SK-N-DZ (cell line): ENCODE results near the gene ACP3.
A peak's percentile ranks its signal among the peaks of the same experiment; 100 is the strongest.

Experiments used
- DNase-seq: peaks from one replicate; pipeline ENCODE4 v3.0.0-alpha.2; 2015; ENCODE audit warnings: low spot score

Gene ACP3

GRCh38 chr3:132311841-132312240, 5.4 kb upstream of the ACP3 start:
- DNase-seq = no peak

GRCh38 chr3:132315851-132316250, 1.4 kb upstream of the ACP3 start:
- no peak for DNase-seq

DNA sequence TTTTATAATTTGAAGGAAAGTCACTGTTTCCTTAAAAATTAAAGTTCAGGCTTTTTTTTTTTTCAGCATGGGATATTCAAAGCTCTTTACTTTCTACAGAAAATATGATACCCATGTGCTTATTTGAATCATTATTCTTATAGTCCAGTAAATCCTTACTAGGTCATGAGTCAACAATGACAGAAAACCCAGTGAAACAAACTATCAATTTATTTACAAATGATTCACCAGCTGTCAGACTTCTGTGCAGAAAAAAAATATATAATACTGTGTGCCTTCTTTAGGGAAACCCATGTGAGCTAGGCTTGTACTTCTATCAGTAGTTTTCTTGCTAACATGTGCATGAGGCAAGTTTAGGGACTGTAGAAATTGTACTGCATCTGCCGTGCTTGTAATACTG, 1.2 kb downstream of the ACP3 start:
- no peak for DNase-seq

GRCh38 chr3:132321304-132321703, 4.1 kb downstream of the ACP3 start:
- DNase-seq = no peak

GRCh38 chr3:132325103-132325606, 7.9 kb downstream of the ACP3 start:
- DNase-seq = no peak

DNA sequence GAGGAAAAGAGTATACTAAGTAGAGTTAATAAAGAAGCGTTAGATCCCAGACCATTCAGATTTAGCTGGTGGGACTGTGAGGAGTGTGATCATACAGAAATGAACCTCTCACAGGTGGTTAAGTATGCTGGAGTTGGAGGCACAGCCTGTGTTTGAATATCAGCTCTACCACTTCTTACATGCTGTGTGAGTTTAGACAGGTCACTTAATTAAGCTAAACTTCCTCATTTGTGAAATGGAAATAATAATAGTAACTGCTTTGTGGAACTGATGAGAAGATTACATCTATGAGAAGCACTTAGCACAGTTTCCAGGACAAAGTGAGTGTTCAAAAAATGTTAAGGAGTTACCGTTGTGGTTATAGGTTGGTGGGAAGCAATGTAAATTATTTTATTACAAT, 8.4 kb downstream of the ACP3 start:
- DNase-seq = no peak

DNA sequence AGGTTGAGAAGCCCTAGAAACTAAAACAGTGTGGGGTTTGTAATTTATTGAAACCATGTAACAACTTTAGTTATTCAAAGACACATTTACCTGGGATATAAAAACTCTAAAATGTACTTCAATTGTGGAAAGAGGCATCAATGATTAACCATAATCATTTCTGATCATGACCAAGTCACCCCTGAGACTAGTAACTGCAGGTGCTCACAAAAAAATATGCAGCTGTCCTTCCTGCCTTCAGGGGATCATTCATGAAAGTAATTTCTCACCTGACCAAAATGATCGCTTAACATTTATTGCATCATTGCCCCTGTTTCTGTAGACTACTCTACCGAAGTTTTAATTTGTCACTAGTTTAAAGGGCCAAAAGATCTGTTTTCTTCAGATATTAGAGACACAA, 9.0 kb downstream of the ACP3 start:
- DNase-seq = no peak

DNA sequence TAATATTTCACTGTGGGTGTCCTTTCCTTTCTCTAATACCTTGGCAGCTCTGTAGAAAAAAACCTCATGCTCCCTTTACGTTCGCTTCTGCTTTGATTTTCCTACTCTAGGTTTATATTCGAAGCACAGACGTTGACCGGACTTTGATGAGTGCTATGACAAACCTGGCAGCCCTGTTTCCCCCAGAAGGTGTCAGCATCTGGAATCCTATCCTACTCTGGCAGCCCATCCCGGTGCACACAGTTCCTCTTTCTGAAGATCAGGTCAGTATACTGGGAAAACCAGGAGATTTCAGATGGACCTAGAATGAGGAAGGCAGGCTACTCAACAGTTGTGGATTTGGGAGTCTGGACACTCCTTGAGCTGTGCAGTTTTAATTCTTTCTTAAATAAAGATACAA, 14.9 kb downstream of the ACP3 start:
- DNase-seq = no peak

- DNase-seq = no peak
Observed at GRCh38 chr3:132332508-132332907, 15.3 kb downstream of the ACP3 start.

GRCh38 chr3:132341746-132342145, 24.5 kb downstream of the ACP3 start:
- DNase-seq = no peak

- DNase-seq = no peak
Observed at GRCh38 chr3:132342183-132342582, 25.0 kb downstream of the ACP3 start.

- DNase-seq = no peak
Observed at GRCh38 chr3:132342610-132343009, 25.4 kb downstream of the ACP3 start.

- peak; percentile 65 for DNase-seq
Observed at GRCh38 chr3:132343018-132343612, 25.9 kb downstream of the ACP3 start.

GRCh38 chr3:132344666-132345280, 27.6 kb downstream of the ACP3 start:
- no peak for DNase-seq

GRCh38 chr3:132346841-132347736, 29.9 kb downstream of the ACP3 start:
- no peak for DNase-seq

DNA sequence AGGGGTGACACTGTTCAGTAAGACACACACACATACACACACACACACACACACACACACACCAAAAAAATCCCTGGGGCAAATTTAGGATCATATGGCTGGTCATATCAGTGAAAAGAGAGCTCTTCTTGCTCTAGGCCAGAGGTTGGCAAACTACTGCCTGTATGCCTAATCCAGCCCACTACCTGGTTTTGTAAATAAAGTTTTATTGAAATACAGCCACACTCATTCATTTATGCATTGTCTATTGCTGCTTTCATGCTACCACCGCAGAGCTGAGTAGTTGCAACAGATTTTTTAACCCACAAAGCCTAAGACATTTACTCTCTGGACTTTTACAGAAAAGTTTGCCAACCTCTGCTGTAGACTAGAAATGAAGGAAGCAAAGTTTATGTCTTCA, 30.6 kb downstream of the ACP3 start:
- no peak for DNase-seq

DNA sequence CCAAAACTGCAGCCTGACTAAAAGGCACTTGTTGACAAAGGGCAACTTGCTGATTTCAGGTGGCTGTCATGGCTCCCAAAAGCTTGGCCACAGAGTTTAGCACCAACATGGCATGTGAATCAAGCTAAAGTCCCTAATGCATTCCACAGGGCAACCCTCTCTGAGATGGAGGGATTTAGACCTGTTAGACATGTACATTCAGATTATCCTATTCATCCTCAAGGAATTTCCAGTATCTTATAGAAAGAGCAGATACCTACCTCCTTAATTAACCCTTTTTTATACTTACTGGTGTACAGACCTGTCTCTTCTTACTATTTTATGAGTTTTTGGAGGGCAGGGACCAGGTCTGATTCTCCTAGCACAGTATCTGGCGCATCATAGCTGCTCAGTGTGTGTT, 31.3 kb downstream of the ACP3 start:
- DNase-seq = no peak

GRCh38 chr3:132350814-132351213, 33.6 kb downstream of the ACP3 start:
- DNase-seq = no peak

DNA sequence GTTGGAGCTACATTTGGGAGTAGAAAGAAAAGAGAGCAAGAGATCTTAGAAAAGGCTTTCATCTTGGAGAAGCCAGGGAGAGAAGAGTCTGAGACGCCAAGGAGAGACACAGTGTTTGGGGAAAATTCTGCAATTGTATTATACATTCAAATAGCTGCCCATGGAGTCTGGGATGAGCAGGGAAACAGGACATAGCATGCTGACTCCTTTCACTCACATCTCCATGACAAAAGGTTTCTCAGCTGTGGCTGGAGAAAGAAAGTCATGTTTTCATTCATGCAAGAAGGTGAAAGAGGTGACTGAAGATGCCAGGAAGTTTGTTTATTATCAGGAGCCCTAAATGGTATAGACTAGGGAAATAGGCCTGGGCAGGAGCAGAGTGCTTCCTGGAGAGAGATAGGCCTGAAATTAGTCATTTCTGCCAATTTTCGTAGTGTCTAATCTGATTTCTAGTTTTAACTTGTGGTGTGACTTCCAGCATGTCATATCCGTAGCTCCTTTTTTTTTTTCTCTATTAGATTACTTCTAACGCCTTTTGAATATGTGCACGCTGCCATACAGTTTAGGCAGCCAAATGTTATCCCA, 34.1 kb downstream of the ACP3 start:
- no peak for DNase-seq

DNA sequence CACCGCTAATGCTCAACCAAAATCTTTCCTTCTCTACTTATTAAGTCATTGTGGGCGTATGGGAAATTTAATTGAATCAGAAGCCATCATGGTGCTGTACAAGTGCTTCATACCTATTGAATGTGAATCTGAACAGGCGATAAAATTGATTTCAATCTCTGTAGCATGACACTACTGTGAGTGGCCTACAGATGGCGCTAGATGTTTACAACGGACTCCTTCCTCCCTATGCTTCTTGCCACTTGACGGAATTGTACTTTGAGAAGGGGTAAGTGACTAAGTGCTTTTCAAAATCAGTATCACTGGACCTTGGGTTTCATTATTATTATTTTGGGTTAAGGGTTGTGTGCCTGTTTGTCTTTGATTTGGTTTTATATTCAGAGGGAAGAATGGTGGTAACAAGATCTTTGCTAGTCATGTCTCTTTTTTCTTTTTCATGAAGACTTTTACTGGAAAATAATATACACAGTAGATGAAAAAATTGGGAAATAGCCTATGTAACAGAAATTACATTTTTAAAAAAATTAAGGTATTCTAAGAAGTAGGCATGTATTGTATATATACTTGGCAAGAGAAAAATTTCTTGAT, 35.4 kb downstream of the ACP3 start:
- peak; percentile 73 for DNase-seq

DNA sequence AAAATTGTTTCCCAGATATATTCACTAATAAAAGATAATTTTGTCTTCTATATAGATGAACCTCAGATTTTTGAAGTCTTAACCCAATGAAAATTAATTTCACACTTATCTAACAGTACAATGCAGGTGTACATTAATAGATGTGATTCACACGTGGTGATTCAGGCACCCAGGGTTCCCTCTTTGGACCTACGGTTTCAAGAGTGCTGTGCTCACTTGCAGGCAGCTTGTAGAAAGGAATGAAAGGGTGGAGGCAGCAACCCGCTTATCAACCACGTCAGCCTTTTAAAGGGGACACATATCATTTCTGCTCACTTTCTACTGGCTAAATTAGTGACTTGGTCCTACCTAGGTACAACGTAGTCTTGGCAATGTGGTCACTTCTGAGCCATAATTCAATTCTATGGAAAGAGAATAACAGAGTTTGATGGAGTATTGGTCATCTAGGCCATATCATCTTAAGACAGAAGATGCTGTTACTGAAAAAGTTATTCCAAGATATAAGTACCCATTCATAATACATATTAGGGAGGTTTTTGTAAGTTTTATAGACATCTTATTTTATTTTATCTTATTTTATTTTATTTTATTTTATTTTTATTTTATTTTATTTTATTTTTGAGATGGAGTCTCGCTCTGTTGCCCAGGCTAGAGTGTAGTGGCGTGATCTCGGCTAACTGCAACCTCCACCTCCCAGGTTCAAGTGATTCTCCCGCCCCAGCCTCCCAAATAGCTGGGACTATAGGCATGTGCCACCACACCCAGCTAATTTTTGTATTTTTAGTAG, 37.9 kb downstream of the ACP3 start:
- no peak for DNase-seq
